OCI-LY7 (cell line): ENCODE data around the gene RRM1.

ENCODE experiments used
- CTCF ChIP-seq: fragments of 200-600 bp; sonication (generic); conservative IDR thresholded peaks from 2 replicates; pipeline ENCODE4 v1.5.1; 2014; ENCODE audit warnings: mild to moderate bottlenecking, antibody characterized with exemption, low read length, moderate library complexity, mixed read lengths
- EZH2phosphoT487 ChIP-seq: fragments of 200-600 bp; sonication (generic); IDR thresholded peaks from 2 replicates; pipeline ENCODE4 v1.6.1; 2018; ENCODE audit warnings: low read depth, borderline replicate concordance, mild to moderate bottlenecking, mixed run types, antibody characterized with exemption, low read length, moderate library complexity, mixed read lengths

GRCh38 chr11:4098026-4098621 lies 3.5 kb downstream of the RRM1 start:
- TF ChIP-seq CTCF (no peak), EZH2phosphoT487 (no peak)
